ENCODE measurements around the gene OSBPL5. TPM values are rescaled to one million over a fixed set of nuclear protein-coding genes. Genes with fewer than 3 reads are reported as not detected.

OSBPL5 gene
- total RNA-seq, 1 donor from 2014 or later, result 31.4 TPM

GRCh38 chr11:3200388-3201111, 35.4 kb upstream of the OSBPL5 start:
- Mint-ChIP-seq H3K4me1 (no peaks in the 10 kb centered on the region), H3K36me3 (ENCODE audit: low read depth) (no peaks in the 10 kb centered on the region), H3K9me3 (no peaks in the 10 kb centered on the region), H3K27me3 (ENCODE audit: low read depth) (peaks cover 43% of the 10 kb centered on the region), H3K4me3 (no peak overlapping the region), H3K27ac (ENCODE audit: unreplicated experiment) (no peak overlapping the region)
- no peak for DNase-seq (ENCODE audit: low read depth, low spot score)
- TF ChIP-seq, protein P1, sequence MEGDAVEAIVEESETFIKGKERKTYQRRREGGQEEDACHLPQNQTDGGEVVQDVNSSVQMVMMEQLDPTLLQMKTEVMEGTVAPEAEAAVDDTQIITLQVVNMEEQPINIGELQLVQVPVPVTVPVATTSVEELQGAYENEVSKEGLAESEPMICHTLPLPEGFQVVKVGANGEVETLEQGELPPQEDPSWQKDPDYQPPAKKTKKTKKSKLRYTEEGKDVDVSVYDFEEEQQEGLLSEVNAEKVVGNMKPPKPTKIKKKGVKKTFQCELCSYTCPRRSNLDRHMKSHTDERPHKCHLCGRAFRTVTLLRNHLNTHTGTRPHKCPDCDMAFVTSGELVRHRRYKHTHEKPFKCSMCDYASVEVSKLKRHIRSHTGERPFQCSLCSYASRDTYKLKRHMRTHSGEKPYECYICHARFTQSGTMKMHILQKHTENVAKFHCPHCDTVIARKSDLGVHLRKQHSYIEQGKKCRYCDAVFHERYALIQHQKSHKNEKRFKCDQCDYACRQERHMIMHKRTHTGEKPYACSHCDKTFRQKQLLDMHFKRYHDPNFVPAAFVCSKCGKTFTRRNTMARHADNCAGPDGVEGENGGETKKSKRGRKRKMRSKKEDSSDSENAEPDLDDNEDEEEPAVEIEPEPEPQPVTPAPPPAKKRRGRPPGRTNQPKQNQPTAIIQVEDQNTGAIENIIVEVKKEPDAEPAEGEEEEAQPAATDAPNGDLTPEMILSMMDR (conservative IDR thresholded peaks at IDR 0.05), result no peak

GRCh38 chr11:3199537-3200295, 34.6 kb upstream of the OSBPL5 start:
- Mint-ChIP-seq H3K27ac (ENCODE audit: unreplicated experiment) (no peak overlapping the region), H3K4me3 (no peak overlapping the region), H3K4me1 (no peaks in the 10 kb centered on the region), H3K27me3 (ENCODE audit: low read depth) (peaks cover 35% of the 10 kb centered on the region), H3K9me3 (no peaks in the 10 kb centered on the region), H3K36me3 (ENCODE audit: low read depth) (no peaks in the 10 kb centered on the region)
- TF ChIP-seq, protein P1 (conservative IDR thresholded peaks at IDR 0.05), result no peak
- DNase-seq (ENCODE audit: low read depth, low spot score), result no peak

DNA sequence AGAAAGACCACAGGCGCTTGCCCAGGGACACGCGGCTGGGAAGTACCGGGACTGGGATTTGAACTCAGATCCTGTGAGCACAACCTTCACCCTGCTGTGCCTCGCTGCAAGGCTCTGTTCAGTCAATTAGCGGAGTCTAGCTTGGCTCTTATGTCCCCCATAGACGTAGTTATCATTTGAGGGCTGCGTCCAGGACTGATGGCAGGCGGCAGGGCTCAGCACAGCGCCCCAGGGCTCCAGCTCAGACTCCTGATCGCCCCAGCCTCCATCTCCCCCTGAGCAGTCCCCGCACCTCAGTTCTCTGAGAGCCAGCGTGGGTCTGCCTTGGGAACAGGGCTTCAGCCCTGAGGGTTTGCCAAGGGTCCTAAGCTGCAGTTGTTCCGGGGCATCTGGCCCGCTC, 33.7 kb upstream of the OSBPL5 start:
- Mint-ChIP-seq H3K4me3 (no peak overlapping the region), H3K4me1 (no peaks in the 10 kb centered on the region), H3K27ac (ENCODE audit: unreplicated experiment) (no peak overlapping the region), H3K27me3 (ENCODE audit: low read depth) (peaks cover 31% of the 10 kb centered on the region), H3K9me3 (no peaks in the 10 kb centered on the region), H3K36me3 (ENCODE audit: low read depth) (no peaks in the 10 kb centered on the region)
- DNase-seq (ENCODE audit: low read depth, low spot score), result no peak
- TF ChIP-seq, protein P1 (conservative IDR thresholded peaks at IDR 0.05), result no peak

DNA sequence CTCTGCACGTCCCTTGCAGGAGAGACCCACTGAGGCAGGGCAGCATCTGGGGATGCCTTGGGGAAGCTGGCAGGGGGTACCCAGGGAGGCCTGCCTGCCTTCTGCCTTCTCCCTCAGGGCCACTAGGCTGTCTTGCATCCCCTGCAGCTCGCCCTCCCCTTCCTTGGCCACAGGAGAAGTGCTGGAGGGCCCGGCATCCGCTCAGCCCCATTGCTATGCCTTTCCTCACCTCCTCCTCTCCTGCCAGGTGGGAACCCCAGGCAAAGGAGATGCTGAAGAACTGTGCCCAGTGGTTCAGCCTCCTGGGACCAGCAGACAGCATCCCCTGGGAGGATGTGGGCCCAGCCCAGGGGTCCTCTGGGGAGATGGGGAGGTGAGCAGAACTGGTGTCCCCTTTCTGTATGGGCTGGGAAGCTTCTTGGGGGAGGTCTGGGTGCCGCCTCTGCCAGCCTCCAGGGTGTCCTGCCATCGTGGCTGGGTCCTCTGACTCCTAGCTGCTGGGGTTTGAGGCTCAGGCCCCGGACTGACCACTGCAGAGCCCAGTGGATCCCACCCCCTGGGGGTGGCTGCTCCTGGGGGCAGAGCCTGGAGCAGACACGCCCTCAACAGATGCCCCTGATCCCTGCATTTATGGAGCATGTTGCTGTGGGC, 32.9 kb upstream of the OSBPL5 start:
- no peaks in the 10 kb centered on the region for H3K9me3 Mint-ChIP-seq
- H3K4me1 Mint-ChIP-seq, result no peaks in the 10 kb centered on the region
- TF ChIP-seq, protein P1 (conservative IDR thresholded peaks at IDR 0.05), result no peak
- H3K36me3 Mint-ChIP-seq (ENCODE audit: low read depth), result no peaks in the 10 kb centered on the region
- peaks cover 24% of the 10 kb centered on the region for H3K27me3 Mint-ChIP-seq (ENCODE audit: low read depth)
- H3K27ac Mint-ChIP-seq (ENCODE audit: unreplicated experiment), result no peak overlapping the region
- no peak overlapping the region for H3K4me3 Mint-ChIP-seq
- no peak for DNase-seq (ENCODE audit: low read depth, low spot score)

- no peaks in the 10 kb centered on the region for H3K36me3 Mint-ChIP-seq (ENCODE audit: low read depth)
- DNase-seq (ENCODE audit: low read depth, low spot score), result no peak
- no peak overlapping the region for H3K4me3 Mint-ChIP-seq
- TF ChIP-seq, protein P1 (conservative IDR thresholded peaks at IDR 0.05), result no peak
- no peaks in the 10 kb centered on the region for H3K9me3 Mint-ChIP-seq
- no peaks in the 10 kb centered on the region for H3K4me1 Mint-ChIP-seq
- peaks cover 16% of the 10 kb centered on the region for H3K27me3 Mint-ChIP-seq (ENCODE audit: low read depth)
- H3K27ac Mint-ChIP-seq (ENCODE audit: unreplicated experiment), result no peak overlapping the region
These were observed 32.1 kb upstream of the OSBPL5 start for GRCh38 chr11:3197044-3197695.
